ENCODE measurements around the gene DCHS2. TPM values are rescaled to one million over a fixed set of nuclear protein-coding genes. Genes with fewer than 3 reads are reported as not detected.

Gene DCHS2
- total RNA-seq, 1 experiment from 2014 or later = 0.40 TPM

DNA sequence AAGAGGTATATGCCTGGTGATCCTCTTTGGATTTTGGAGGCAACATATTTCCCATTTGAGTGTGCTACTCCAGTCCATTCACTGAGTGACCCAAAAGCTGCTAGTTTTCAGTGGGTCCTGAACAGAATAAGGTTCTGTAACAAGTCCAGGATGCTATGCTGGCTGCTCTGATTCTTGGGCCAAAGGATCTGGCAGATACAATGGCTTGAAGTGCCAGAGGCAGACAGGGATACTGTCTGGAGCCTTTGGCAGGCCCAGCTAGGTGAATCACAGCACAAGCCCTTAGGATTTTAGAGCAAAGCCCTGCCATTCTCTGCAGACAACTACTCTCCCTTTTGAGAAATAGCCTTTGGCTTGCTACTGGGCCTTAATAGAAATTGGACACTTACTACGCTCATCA, 40.6 kb downstream of the DCHS2 start:
- DNase-seq (ENCODE audit: low read depth) = no peak

GRCh38 chr4:154444958-154445357, 46.6 kb downstream of the DCHS2 start:
- DNase-seq (ENCODE audit: low read depth) = no peak

GRCh38 chr4:154441982-154442381, 49.6 kb downstream of the DCHS2 start:
- no peak for DNase-seq (ENCODE audit: low read depth)

- no peak for DNase-seq (ENCODE audit: low read depth)
These were observed 50.5 kb downstream of the DCHS2 start for GRCh38 chr4:154441124-154441523.

DNA sequence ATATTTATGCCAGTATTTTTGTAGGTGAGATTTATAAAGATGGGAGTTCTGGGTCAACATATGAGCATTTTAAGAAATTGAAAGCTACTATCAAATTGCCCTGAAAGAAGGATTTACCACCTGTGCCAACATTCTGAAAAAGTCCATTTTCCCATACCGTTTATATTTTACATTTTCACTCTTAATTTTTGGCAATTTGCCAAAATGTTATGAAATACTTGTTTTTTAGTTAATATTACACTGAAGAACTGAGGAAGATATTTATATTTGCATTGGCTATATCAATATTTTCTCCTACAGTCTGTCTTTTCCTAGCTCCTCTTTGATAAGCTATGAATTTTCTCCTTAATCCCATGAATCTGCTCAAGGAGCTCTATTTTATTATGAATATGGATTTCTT, 52.4 kb downstream of the DCHS2 start:
- DNase-seq (ENCODE audit: low read depth) = no peak

- DNase-seq (ENCODE audit: low read depth) = no peak
These were observed 55.7 kb downstream of the DCHS2 start for GRCh38 chr4:154435895-154436294.

GRCh38 chr4:154433543-154433942, 58.1 kb downstream of the DCHS2 start:
- peak; percentile 4 for DNase-seq (ENCODE audit: low read depth)

GRCh38 chr4:154429176-154429575, 62.4 kb downstream of the DCHS2 start:
- DNase-seq (ENCODE audit: low read depth) = no peak

DNA sequence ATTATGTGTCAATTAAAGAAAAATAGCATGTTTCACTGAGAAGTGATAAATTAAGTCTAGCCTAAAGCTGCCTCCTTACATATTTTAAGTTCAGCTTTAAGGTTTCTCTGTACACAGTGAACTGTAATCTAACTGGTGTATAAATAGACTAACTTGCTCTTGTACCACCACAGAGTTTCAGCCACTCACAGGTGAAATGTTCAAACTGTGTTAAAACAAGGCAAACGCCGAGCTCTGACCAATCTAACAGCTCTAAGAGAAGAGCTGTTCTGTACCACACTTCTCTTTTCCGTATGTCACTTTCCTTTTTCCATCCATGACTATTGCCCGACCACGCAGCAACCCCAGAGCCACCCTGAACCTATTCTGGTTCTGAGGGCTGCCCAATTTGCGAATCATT, 64.5 kb downstream of the DCHS2 start:
- DNase-seq (ENCODE audit: low read depth) = no peak

DNA sequence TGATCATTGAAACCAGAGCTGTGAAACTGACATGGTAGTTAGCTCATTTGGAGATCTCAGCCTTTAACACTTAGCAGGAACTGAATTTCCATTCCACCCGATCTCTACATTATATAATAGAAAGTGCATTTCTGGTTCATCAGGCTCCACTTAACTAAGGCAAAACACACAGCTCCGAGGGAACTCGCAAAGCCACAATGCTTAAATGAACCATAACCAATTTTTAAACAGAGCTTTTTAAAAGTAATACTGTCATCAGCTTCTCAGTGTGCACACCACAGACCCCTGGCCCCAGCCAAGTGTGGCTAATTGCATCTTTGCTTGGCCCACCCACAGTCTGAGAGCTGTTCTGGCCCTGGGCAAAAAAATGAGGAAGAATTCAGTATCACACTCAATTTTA, 66.1 kb downstream of the DCHS2 start:
- DNase-seq (ENCODE audit: low read depth) = no peak

DNA sequence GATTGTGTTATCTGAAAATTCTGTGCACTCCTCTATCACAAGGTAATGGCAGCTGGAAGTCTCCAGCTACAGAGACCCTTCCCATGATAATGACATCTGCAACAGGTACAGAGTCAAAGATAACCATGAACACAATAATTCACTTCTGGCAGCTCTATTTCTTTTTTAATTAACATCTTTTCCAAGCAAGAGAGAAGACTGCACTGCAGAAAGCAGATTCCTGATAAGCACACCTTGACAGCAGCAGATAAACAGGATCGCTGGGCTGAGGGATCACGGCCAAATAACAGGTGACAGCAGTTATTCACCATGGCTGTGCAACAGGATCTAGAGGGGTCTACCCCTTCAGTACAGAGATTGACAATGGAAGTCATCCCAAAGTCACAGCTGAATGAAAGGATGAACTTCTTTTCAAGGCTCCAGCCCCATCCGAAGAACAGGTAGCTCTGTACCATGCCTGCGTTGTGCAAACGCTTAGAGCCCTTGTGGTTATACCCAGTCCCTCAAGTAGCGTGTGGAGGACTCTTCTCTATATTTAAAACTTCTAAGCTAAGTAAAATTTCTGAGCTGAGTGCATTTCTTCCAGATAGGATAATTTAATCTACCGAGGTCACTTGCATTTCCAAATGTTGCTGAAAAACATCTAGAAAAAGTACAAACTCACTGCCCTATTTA, 66.7 kb downstream of the DCHS2 start:
- DNase-seq (ENCODE audit: low read depth) = no peak

DNA sequence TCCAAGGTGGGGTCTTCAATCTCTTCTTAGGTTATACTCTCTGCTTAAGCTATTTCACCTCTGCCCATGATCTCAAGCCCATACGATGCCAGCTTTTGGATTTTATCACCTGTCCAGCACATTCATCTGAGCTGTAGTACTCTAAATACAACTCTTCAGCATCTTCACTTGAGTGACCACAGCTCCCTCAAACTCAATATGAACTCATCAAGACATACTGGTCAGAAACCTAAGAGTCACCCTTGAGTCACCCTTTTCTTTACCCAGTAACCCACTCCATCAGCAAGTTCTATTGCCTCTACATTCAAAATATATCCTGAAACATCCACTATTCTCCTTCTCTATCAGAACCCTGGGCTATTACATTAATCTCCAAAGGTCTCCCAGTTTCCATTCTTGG, 69.4 kb downstream of the DCHS2 start:
- no peak for DNase-seq (ENCODE audit: low read depth)

GRCh38 chr4:154421618-154422017, 70.0 kb downstream of the DCHS2 start:
- no peak for DNase-seq (ENCODE audit: low read depth)

- no peak for DNase-seq (ENCODE audit: low read depth)
These were observed 74.3 kb downstream of the DCHS2 start for GRCh38 chr4:154417373-154417673.

DNA sequence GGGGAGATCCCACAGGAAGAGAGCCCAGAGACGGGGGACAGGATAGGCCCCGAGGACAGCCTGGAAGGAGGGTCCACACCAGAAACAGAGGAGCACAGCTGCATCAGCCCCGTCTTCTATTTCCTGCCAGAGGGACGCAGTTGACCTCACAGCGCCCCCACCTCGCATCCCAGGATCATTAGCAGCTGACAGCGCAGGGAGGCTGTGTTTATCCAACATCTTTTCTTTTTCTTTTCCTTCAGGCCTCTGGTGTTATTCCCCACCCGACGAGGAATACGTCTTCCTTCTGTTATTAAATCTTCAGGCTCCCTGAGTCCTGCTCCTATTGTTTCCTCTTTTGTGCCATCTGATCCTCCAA, 75.4 kb downstream of the DCHS2 start:
- DNase-seq (ENCODE audit: low read depth) = peak; percentile 11

DNA sequence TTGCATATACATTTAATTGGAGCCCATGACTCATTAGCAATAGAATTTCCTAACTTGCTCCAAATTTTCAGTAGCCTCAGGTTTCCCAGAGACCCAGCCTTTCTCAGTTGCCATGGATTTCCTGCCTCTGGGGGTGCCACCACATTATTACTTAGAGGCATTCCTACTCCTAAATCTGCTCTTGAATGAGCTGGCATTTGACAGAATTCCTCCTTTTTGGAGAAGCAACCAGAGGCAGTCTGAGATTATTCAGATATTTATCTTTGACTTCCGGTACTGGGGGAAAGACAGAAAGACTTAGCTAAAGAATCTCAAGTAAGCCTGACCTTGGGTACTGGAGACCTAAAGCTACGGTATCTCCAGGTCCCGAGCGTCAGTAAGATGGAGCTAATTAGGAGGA, 76.3 kb downstream of the DCHS2 start:
- DNase-seq (ENCODE audit: low read depth) = no peak

DNA sequence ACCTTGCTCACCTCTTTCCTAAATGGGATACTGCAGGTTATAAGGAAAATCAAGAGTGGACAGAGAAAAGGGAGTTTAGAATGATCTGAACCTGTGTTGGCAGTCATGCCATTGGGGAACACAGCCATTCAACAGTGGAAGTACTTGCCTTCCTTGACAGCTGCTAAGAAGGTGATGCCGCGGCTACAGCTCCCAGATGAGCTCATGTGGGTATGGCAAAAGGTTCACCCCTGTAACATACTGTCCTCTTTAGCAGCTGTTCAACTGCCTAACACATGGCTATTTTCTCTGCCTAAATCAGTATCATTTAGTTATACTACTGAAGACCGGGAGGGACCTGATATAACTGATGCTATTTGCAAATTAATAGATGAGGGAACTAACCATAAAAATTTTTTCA, 76.8 kb downstream of the DCHS2 start:
- DNase-seq (ENCODE audit: low read depth) = no peak

DNA sequence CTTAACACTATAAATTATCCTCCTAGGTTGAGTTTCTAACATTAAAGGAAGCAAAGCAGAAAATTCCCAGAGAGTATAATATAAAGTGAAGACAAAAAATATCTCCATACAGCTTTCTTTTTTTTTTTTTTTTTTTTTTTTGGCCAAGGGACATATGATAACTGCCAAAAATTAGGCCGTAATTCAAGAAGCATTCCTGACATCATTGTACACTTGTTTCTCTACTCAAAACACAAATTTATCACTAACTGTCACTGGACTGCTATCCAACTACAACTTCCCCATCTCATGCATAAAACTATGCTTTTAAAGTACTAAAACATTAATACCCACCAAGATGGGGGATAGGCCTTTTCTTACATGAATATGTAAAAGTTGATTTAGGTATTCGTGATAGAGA, 77.2 kb downstream of the DCHS2 start:
- DNase-seq (ENCODE audit: low read depth) = no peak

DNA sequence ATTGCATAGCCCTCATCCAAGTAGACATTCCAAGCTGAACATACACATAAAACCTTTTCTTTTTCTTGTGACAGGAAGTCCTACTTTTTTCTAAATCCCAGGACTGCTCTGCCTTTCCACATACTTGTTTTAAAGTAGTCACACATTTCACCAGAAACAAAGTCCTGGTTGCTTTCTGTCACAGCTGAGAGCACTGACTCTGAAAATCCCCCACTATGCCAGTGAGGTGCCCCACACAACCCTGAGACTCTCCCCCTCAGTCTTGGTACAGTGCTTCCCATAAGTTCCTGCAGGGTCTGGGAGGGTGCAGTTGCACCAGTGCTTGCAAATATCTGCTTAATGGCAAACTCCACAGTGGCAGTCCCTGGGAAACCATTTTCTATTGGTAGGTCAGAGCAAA, 84.2 kb downstream of the DCHS2 start:
- DNase-seq (ENCODE audit: low read depth) = no peak

DNA sequence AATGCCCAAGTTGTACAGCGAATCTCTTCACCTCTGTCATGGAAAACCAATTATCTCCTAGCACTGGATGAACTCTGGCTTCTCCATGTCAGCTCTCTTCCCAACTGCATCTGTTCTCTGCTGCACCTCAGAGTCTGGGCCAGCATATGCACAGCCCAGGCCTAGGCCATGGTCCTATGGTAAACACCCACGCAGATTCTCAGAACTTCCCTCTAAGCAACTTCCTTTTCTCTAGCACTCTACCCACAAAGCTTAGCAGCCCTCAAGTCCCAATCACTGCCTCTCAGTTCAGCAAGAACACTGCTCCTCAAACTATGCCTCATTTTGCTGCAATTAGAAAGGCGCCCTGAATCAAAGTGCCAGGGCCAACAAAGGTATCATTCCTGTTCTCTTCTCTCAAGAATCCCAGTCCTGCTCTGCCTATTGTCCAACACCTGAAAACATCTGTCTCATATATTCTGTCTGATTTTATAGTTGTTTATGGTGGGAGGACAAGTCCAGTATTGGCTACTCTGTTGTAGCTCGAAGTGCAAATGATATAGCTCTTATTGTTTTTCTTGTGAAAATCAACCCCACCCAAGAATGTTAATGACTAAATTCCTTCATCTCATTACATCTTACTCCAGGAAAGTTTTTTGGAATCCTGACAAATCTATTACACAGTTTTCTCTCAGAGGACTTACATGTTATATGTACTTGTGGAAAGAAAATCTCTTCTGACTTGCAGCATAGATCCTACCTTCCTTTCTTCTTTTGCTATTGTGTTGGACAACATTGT, 85.4 kb downstream of the DCHS2 start:
- no peak for DNase-seq (ENCODE audit: low read depth)

- DNase-seq (ENCODE audit: low read depth) = peak; percentile 44
These were observed 92.2 kb downstream of the DCHS2 start for GRCh38 chr4:154399259-154399974.

DNA sequence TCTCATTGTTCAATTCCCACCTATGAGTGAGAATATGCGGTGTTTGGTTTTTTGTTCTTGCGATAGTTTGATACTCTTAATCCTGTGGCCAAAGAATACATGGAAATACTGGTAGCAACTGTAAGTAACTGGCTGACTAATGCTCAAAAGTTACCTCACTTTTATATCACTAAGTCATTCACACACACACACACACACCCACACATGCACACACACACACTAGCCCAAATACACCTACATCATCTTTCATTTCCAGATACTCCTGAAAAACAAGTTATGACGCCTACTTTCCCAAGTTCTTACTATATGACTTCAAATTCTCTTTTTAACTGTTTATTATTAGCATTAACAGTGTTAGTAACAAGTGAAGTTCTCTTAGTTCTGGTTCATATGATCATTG, 101.3 kb downstream of the DCHS2 start:
- DNase-seq (ENCODE audit: low read depth) = no peak

DNA sequence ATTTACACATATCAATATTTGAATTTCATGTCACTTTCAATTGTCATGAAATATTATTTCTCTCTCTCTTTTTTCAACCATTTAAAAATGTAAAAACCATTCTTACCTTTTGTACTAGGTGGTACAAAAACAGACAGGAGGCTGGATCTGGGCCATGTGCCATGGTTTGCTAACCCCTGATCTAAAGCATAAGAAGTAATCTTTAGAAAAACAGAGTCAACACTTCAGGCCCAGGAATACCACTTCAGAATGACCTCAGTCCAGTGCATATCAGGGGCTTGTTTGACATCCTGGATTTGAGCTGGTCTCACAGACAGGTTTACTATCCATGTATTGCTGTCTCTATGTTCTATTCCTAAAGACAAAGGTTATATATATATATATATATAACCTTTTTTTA, 102.5 kb downstream of the DCHS2 start:
- DNase-seq (ENCODE audit: low read depth) = no peak
